HL-60 (cell line): ENCODE data around the gene ACP4.

Source experiments
- DNase-seq, 2 experiments: peaks; one replicate each; pipeline ENCODE4 v3.0.0-alpha.2; 2010 to 2020; ENCODE audit warnings: low read depth in 1 of 2, low spot score in 1 of 2
- H3K27ac ChIP-seq: fragments of 250-450 bp; sonication (Bioruptor Pico); replicated peaks from 2 replicates; pipeline ENCODE4 v1.5.1; 2020; ENCODE audit warnings: mild to moderate bottlenecking, moderate library complexity
- H3K27me3 ChIP-seq: fragments of 250-450 bp; sonication (Bioruptor Pico); 2 replicates; pipeline ENCODE4 v1.5.1; 2021; ENCODE audit warnings: mild to moderate bottlenecking, moderate library complexity; ENCODE audit not compliant: insufficient read depth, poor library complexity, severe bottlenecking
- H3K4me3 ChIP-seq: replicated peaks from 2 replicates; pipeline ENCODE4 v1.5.1; 2011; ENCODE audit warnings: mild to moderate bottlenecking, control low read depth, low read length; ENCODE audit not compliant: insufficient read depth
- GABPA ChIP-seq: IDR thresholded peaks from 2 replicates; pipeline ENCODE4 v1.6.1; 2012; ENCODE audit warnings: low read depth
- POLR2AphosphoS5 ChIP-seq: IDR thresholded peaks from 2 replicates; pipeline ENCODE4 v1.6.1; 2012; ENCODE audit warnings: low read depth
- SPI1 ChIP-seq: IDR thresholded peaks from 2 replicates; pipeline ENCODE4 v1.6.1; 2012; ENCODE audit warnings: low read depth, mild to moderate bottlenecking, borderline replicate concordance
- TF ChIP-seq, protein P1 (sequence below): IDR thresholded peaks from 2 replicates; pipeline ENCODE4 v1.6.1; 2012; ENCODE audit warnings: low read depth; ENCODE audit not compliant: insufficient replicate concordance
- TF ChIP-seq, protein P2 (sequence below): IDR thresholded peaks from one replicate; pipeline ENCODE4 v1.5.1; 2011; ENCODE audit warnings: low read length, control low read depth, inconsistent platforms; ENCODE audit not compliant: insufficient read depth

ACP4 gene

DNA sequence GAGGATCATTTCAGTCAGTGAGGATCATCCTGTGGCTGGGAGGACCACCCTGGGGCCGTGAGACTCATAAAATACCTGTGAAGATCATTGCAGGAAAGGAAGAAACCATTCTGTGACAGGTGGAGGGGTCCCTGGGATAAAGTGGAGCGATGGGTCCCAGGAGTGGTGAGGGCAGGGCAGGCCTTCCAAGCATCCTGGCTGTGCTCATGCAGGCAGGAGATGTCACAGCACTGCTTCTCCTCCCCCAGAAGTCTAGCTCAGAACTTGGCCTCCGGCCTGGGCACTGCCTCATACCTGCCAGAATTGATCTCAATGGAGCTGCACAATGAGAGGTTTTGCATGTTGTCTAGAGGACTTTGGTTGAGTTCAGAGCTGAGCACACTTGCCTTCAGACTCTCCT is 22.3 kb downstream of the ACP4 start:
- Histone ChIP-seq H3K27ac (no peak overlapping the region), H3K4me3 (no peak overlapping the region), H3K27me3 (peaks cover 3% of the 10 kb centered on the region)
- DNase-seq = no peak
- no peak for TF ChIP-seq SPI1
- TF ChIP-seq, protein P1, sequence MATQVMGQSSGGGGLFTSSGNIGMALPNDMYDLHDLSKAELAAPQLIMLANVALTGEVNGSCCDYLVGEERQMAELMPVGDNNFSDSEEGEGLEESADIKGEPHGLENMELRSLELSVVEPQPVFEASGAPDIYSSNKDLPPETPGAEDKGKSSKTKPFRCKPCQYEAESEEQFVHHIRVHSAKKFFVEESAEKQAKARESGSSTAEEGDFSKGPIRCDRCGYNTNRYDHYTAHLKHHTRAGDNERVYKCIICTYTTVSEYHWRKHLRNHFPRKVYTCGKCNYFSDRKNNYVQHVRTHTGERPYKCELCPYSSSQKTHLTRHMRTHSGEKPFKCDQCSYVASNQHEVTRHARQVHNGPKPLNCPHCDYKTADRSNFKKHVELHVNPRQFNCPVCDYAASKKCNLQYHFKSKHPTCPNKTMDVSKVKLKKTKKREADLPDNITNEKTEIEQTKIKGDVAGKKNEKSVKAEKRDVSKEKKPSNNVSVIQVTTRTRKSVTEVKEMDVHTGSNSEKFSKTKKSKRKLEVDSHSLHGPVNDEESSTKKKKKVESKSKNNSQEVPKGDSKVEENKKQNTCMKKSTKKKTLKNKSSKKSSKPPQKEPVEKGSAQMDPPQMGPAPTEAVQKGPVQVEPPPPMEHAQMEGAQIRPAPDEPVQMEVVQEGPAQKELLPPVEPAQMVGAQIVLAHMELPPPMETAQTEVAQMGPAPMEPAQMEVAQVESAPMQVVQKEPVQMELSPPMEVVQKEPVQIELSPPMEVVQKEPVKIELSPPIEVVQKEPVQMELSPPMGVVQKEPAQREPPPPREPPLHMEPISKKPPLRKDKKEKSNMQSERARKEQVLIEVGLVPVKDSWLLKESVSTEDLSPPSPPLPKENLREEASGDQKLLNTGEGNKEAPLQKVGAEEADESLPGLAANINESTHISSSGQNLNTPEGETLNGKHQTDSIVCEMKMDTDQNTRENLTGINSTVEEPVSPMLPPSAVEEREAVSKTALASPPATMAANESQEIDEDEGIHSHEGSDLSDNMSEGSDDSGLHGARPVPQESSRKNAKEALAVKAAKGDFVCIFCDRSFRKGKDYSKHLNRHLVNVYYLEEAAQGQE = no peak
- TF ChIP-seq, protein P2, sequence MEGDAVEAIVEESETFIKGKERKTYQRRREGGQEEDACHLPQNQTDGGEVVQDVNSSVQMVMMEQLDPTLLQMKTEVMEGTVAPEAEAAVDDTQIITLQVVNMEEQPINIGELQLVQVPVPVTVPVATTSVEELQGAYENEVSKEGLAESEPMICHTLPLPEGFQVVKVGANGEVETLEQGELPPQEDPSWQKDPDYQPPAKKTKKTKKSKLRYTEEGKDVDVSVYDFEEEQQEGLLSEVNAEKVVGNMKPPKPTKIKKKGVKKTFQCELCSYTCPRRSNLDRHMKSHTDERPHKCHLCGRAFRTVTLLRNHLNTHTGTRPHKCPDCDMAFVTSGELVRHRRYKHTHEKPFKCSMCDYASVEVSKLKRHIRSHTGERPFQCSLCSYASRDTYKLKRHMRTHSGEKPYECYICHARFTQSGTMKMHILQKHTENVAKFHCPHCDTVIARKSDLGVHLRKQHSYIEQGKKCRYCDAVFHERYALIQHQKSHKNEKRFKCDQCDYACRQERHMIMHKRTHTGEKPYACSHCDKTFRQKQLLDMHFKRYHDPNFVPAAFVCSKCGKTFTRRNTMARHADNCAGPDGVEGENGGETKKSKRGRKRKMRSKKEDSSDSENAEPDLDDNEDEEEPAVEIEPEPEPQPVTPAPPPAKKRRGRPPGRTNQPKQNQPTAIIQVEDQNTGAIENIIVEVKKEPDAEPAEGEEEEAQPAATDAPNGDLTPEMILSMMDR = no peak
- no peak for TF ChIP-seq POLR2AphosphoS5
- TF ChIP-seq GABPA = no peak

DNA sequence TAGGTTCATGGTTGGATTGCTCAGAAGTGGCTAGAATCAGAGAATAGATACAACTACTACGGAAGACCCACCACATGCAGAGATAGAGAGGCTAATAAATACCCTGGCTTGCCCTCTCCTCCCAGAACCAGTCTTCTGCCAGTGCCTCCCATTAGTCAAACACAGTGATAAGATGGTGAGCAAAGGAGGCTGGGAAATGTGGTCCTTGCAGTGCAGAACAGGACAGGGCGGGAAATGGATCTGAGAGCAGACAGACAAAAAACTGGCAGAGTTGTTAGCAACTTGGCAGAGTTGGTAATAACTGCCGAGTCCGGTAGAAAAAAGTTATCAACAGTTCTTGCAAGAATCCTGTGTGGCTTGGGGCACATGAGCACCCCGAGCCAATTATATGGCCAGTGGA is 24.7 kb downstream of the ACP4 start:
- Histone ChIP-seq H3K27ac (no peak overlapping the region), H3K4me3 (no peak overlapping the region), H3K27me3 (peaks cover 18% of the 10 kb centered on the region)
- DNase-seq = no peak
- TF ChIP-seq, protein P2 = no peak

DNA sequence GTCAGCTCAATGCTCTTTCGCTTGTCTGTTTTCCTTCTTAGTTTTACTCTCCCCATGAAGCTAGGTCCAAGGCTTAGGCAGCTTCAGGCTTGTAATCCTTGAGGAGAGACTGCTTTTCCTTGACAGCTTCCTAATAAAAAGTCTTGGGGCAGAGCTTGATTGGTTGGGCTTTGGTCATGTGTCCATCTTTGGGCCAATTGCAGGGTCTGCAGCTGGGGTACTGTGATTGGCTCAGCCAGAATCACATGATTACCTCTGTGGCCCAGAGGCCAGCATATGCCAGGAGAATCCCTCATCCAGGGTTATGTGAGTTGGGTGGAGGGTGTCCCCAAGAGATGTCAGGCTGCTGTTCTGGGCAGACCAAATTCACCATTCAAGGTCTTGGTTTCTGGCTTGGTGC is 25.2 kb downstream of the ACP4 start:
- TF ChIP-seq POLR2AphosphoS5 (no peak), GABPA (no peak), SPI1 (no peak)
- TF ChIP-seq, protein P2 = no peak
- TF ChIP-seq, protein P1 = no peak
- DNase-seq = no peak
- Histone ChIP-seq H3K27me3 (peaks cover 21% of the 10 kb centered on the region), H3K4me3 (no peak overlapping the region), H3K27ac (no peak overlapping the region)
